Metanephros (tissue), 2 donors: ENCODE data around the gene MAP9. TPM values are rescaled to one million over a fixed set of nuclear protein-coding genes. Genes with fewer than 3 reads are reported as not detected.

Experiments
- small RNA-seq: library from RNA; depleted of rRNA; stranded (forward); fragments of <200 nt; gene quantifications from one replicate; pipeline ENCODE3, GENCODE V24; 2014; ENCODE audit warnings: low replicate concordance
- total RNA-seq: library from RNA; depleted of rRNA; stranded (reverse); fragments of >200 nt; gene quantifications from one replicate; pipeline ENCODE4 v1.2.3, GENCODE V29; 2014

Gene MAP9
- total RNA-seq, result 17.0 TPM

GRCh38 chr4:155376387-155377268 is at the start of gene MAP9:
MAP9 (minus strand) TSS chr4:155376965; CDS start chr4:155375850, 1,115 bp downstream.

Small RNAs within 50 kb of the gene (small RNA-seq; reads per million reads assigned to genes)
- gene AC097467.4 (not detected), gene YWHAEP4 (not detected)

Other genes starting within 250 kb of the MAP9 start
- gene NPY2R, start 168.3 kb downstream of the MAP9 start, total RNA-seq, result 0.23 TPM